AG09319 (cell line): ENCODE results near the gene ANXA2R.

ENCODE experiments used
- DNase-seq: peaks from one replicate; pipeline ENCODE4 v3.0.0-alpha.2; 2010; ENCODE audit warnings: low read depth; ENCODE audit errors: extremely low read depth
- TF ChIP-seq, protein P1 (sequence below): IDR thresholded peaks from 2 replicates; pipeline ENCODE4 v1.5.1; 2011; ENCODE audit warnings: low read depth, mild to moderate bottlenecking, inconsistent platforms, low read length, moderate library complexity

The ANXA2R gene

DNA sequence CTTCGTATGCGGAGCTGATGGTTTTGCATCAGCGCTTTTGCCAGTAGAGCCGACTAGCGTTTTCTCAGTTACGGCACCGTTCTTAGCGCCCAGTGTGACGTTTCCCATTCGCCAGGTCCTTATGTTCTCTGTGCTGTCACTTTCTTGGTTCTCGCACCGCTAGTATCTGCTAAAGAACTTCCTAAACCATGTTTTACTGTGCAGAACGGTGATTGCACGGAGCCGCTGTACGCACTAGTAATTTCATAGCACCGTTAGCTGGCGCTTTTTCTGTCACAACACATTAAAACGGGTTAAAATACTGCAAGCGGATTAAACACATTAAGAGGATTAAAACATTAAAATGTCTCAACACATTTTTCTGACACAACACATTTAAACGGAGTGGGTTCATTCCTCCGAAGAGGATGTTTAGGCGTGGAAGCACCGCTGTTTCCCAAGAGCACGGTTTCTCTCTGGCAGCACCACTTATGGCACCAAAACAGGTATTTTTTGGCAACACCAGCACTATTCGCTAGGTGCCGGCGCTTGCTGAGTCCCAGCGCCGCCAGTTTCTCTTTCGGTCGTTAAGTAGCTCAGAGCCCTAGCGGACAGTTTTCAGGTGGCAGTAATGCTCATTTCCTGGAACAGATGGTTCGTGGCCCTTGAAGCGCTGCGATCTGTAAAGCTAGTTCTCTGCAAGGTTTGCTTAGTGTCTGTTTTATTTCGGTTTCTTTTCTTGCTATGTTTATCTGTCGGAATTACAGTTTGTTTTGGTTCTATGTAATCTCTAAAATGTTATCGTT, 20.3 kb downstream of the ANXA2R start:
- TF ChIP-seq, protein P1, sequence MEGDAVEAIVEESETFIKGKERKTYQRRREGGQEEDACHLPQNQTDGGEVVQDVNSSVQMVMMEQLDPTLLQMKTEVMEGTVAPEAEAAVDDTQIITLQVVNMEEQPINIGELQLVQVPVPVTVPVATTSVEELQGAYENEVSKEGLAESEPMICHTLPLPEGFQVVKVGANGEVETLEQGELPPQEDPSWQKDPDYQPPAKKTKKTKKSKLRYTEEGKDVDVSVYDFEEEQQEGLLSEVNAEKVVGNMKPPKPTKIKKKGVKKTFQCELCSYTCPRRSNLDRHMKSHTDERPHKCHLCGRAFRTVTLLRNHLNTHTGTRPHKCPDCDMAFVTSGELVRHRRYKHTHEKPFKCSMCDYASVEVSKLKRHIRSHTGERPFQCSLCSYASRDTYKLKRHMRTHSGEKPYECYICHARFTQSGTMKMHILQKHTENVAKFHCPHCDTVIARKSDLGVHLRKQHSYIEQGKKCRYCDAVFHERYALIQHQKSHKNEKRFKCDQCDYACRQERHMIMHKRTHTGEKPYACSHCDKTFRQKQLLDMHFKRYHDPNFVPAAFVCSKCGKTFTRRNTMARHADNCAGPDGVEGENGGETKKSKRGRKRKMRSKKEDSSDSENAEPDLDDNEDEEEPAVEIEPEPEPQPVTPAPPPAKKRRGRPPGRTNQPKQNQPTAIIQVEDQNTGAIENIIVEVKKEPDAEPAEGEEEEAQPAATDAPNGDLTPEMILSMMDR = peak; percentile 4; the same call in 1 of the 2 replicates
- DNase-seq = no peak

DNA sequence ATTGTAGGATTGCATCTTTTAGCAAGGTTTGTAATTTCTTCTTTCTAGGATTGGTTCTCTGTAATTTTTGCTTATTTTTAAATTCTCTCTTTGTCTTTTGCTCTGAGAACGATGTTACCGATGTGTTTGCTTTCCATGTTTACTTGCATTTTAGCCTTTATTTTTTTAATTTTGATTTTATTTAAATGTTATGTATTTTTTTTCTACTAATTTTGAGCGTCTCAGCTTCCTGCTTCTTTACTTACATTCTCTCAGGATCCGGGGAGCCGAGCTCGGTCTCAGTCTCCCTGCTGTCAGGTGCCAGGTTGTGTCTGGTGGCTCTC, 20.9 kb downstream of the ANXA2R start:
- no peak for DNase-seq
- TF ChIP-seq, protein P1 = no peak

- TF ChIP-seq, protein P1 = no peak
- no peak for DNase-seq
Observed at GRCh38 chr5:43017428-43017815, 22.7 kb downstream of the ANXA2R start.

- DNase-seq = no peak
- TF ChIP-seq, protein P1 = no peak
Observed at GRCh38 chr5:43016217-43016779, 23.8 kb downstream of the ANXA2R start.

DNA sequence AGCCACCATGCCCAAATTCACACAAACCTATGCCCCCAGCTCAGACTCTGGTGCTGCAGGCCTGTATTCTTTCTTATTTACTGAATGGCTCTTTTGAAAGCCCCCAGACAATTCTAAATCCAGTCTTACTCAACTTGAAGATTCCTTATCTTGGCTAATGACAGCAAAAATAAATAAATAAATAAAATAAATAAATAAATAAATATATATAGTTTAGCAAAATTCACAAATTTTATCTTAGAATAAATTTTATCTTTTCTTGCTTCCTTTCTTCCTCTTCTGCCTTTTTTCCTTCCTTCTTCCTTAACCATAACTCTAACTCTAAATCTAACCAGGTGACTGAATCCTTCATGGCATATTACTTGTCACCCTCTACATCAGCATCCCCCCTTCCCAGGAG, 25.6 kb downstream of the ANXA2R start:
- TF ChIP-seq, protein P1 = no peak
- DNase-seq = no peak

GRCh38 chr5:43010935-43011315, 29.2 kb downstream of the ANXA2R start:
- TF ChIP-seq, protein P1 = no peak
- DNase-seq = no peak

DNA sequence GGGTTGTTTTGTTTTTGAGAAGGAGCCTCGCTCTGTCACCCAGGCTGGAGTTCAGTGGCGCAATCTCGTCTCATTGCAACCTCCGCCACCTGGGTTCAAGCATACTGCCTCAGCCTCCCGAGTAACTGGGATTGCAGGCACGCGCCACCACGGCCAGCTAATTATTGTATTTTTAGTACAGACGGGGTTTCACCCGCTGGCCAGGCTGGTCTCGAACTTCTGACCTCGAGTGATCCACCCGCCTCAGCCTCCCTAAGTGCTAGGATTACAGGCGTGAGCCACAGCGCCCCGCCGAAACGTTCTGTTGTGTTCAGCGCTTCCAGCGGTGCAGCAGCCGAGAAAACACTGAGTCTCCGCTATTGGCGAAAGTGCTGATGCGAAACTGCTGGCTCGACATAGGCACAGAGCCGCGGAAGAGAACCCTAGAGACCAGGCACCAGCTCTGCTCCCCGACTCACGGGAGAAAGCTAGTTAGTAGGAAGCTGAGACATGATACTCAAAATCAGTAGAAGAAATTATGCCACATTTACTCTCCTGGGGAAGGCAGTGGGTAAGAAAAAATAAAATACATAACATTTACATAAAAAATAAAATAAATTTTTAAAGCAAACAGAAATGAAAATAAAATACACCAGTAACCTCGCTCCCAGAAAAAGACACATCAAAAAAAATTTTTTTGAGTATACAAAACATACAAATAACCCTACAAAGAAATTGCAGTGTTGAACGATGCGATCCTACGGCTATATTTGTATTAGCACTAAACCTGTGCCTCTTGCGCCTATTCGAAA, 31.6 kb downstream of the ANXA2R start:
- no peak for DNase-seq

More for the DNA sequence above, 31.6 kb downstream of the ANXA2R start:
- TF ChIP-seq, protein P1 = no peak
